Osteoblast (primary cell): ENCODE data around the gene GFOD1. TPM values are rescaled to one million over a fixed set of nuclear protein-coding genes. Genes with fewer than 3 reads are reported as not detected.

Experiments used
- DNase-seq: peaks from one replicate; pipeline ENCODE4 v3.0.0; 2011; ENCODE audit warnings: low spot score, mixed read lengths; ENCODE audit not compliant: insufficient read length; ENCODE audit errors: missing footprints
- H2AFZ ChIP-seq: 2 replicates; pipeline ENCODE4 v1.6.0; 2011; ENCODE audit warnings: mild to moderate bottlenecking, low read length
- H3K27ac ChIP-seq: 2 replicates; pipeline ENCODE4 v1.5.1; 2011; ENCODE audit warnings: mild to moderate bottlenecking, low read depth, low read length, moderate library complexity
- H3K27me3 ChIP-seq: 2 replicates; pipeline ENCODE4 v1.6.0; 2012; ENCODE audit warnings: mild to moderate bottlenecking, control low read depth, inconsistent platforms, low read length, moderate library complexity; ENCODE audit not compliant: insufficient read depth
- H3K36me3 ChIP-seq: 2 replicates; pipeline ENCODE4 v1.5.1; 2011; ENCODE audit warnings: mild to moderate bottlenecking, low read length, control low read depth, moderate library complexity; ENCODE audit not compliant: insufficient read depth
- H3K4me1 ChIP-seq: 2 replicates; pipeline ENCODE4 v1.5.1; 2011; ENCODE audit warnings: mild to moderate bottlenecking, low read length, control low read depth, moderate library complexity; ENCODE audit not compliant: insufficient read depth
- H3K4me2 ChIP-seq: 2 replicates; pipeline ENCODE4 v1.6.0; 2011; ENCODE audit warnings: mild to moderate bottlenecking, low read length; ENCODE audit not compliant: insufficient read depth
- H3K4me3 ChIP-seq: fragments of 200-600 bp; sonication (generic); 3 replicates; pipeline ENCODE4 v1.5.1; 2012; ENCODE audit warnings: mild to moderate bottlenecking, low read length, inconsistent platforms; ENCODE audit not compliant: insufficient read depth
- H3K79me2 ChIP-seq: 2 replicates; pipeline ENCODE4 v1.6.0; 2012; ENCODE audit warnings: mild to moderate bottlenecking, low read length, control low read depth, inconsistent platforms; ENCODE audit not compliant: insufficient read depth
- H3K9me3 ChIP-seq: 2 replicates; pipeline ENCODE4 v1.5.1; 2011; ENCODE audit warnings: low read depth, low read length, control low read depth
- H4K20me1 ChIP-seq: 2 replicates; pipeline ENCODE4 v1.6.0; 2012; ENCODE audit warnings: mild to moderate bottlenecking, low read length, control low read depth; ENCODE audit not compliant: insufficient read depth
- total RNA-seq: library from RNA; depleted of rRNA; stranded (reverse); fragments of >200 nt; gene quantifications from 2 replicates; pipeline ENCODE4 v1.2.3, GENCODE V29; 2012
- TF ChIP-seq, protein P1 (sequence below): IDR thresholded peaks from 2 replicates; pipeline ENCODE4 v1.5.1; 2011; ENCODE audit warnings: mild to moderate bottlenecking, low read depth, low read length, moderate library complexity; ENCODE audit errors: extremely low read depth

The GFOD1 gene
- total RNA-seq, 1 donor, result 3.6 TPM

- H2AFZ ChIP-seq, result no peak overlapping the region
- H3K4me3 ChIP-seq, result no peak overlapping the region
- no peak overlapping the region for H3K27ac ChIP-seq
- no peaks in the 10 kb centered on the region for H3K9me3 ChIP-seq
- no peaks in the 10 kb centered on the region for H3K79me2 ChIP-seq
- no peak for DNase-seq
- TF ChIP-seq, protein P1, sequence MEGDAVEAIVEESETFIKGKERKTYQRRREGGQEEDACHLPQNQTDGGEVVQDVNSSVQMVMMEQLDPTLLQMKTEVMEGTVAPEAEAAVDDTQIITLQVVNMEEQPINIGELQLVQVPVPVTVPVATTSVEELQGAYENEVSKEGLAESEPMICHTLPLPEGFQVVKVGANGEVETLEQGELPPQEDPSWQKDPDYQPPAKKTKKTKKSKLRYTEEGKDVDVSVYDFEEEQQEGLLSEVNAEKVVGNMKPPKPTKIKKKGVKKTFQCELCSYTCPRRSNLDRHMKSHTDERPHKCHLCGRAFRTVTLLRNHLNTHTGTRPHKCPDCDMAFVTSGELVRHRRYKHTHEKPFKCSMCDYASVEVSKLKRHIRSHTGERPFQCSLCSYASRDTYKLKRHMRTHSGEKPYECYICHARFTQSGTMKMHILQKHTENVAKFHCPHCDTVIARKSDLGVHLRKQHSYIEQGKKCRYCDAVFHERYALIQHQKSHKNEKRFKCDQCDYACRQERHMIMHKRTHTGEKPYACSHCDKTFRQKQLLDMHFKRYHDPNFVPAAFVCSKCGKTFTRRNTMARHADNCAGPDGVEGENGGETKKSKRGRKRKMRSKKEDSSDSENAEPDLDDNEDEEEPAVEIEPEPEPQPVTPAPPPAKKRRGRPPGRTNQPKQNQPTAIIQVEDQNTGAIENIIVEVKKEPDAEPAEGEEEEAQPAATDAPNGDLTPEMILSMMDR, result no peak
- H3K4me2 ChIP-seq, result no peak overlapping the region
- no peaks in the 10 kb centered on the region for H3K36me3 ChIP-seq
- H3K4me1 ChIP-seq, result peaks cover 13% of the 10 kb centered on the region
- H3K27me3 ChIP-seq, result no peaks in the 10 kb centered on the region
- no peaks in the 10 kb centered on the region for H4K20me1 ChIP-seq
These were observed 13.6 kb downstream of the GFOD1 start for GRCh38 chr6:13473768-13474165.

DNA sequence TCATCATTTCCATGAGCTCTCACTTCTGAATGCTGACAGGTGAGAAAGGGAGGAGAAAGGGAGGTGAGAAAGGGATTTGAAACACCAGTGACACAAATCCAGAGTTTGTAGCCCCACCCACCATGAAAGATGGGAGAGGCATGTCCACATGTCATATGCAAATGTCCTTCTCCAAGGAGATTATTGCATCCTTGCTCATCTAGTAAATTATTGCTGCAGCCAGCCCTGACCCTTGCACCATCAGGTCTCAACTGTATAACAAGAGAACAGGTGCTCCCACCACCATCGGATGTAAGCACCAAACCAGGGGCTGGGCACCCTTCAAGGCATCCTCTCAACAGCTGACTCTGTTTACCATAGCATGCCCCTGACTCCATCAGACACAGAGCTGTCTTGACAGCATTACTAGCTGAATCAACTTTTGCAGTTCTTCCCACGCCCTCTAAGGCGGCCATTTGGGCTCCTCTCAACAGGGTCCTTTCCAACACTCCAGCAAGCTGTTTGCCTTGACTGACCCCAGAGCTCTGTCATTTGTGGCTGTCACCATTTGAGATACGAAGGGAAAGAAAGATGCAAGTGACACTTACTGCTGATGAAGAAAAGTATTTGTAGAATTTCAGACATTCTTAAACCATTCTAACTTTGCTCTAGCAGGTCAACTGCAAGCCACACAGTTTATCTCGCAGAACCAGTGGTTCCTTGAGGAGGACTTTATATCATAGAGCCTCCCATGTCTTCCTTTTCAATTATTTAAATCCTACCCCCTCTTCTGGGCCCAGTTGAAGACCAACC lies 14.2 kb downstream of the GFOD1 start:
- Histone ChIP-seq H3K27ac (no peak overlapping the region), H3K4me2 (no peak overlapping the region), H3K9me3 (no peaks in the 10 kb centered on the region), H3K36me3 (no peaks in the 10 kb centered on the region), H2AFZ (no peak overlapping the region), H4K20me1 (no peaks in the 10 kb centered on the region), H3K4me3 (no peak overlapping the region), H3K79me2 (no peaks in the 10 kb centered on the region), H3K27me3 (no peaks in the 10 kb centered on the region), H3K4me1 (peaks cover 13% of the 10 kb centered on the region)
- TF ChIP-seq, protein P1, result no peak
- no peak for DNase-seq

GRCh38 chr6:13472099-13472498 lies 15.3 kb downstream of the GFOD1 start:
- Histone ChIP-seq H3K36me3 (no peaks in the 10 kb centered on the region), H4K20me1 (no peaks in the 10 kb centered on the region), H3K27me3 (no peaks in the 10 kb centered on the region), H3K4me2 (no peak overlapping the region), H3K4me3 (no peak overlapping the region), H3K9me3 (no peaks in the 10 kb centered on the region), H3K27ac (no peak overlapping the region), H3K4me1 (peaks cover 13% of the 10 kb centered on the region), H3K79me2 (no peaks in the 10 kb centered on the region), H2AFZ (no peak overlapping the region)
- TF ChIP-seq, protein P1, result no peak
- no peak for DNase-seq

- H3K27ac ChIP-seq, result no peak overlapping the region
These were observed 16.2 kb downstream of the GFOD1 start for GRCh38 chr6:13471184-13471583.

More at GRCh38 chr6:13471184-13471583, 16.2 kb downstream of the GFOD1 start:
- no peak overlapping the region for H3K4me2 ChIP-seq
- no peaks in the 10 kb centered on the region for H3K9me3 ChIP-seq
- no peak overlapping the region for H2AFZ ChIP-seq
- H4K20me1 ChIP-seq, result no peaks in the 10 kb centered on the region
- no peak for DNase-seq
- no peak overlapping the region for H3K4me3 ChIP-seq
- peaks cover 13% of the 10 kb centered on the region for H3K4me1 ChIP-seq
- TF ChIP-seq, protein P1, result no peak
- no peaks in the 10 kb centered on the region for H3K79me2 ChIP-seq
- H3K36me3 ChIP-seq, result no peaks in the 10 kb centered on the region
- no peaks in the 10 kb centered on the region for H3K27me3 ChIP-seq
